Dermis microvascular lymphatic vessel endothelial cell (primary cell): ENCODE data around the gene FAM237A. TPM values are rescaled to one million over a fixed set of nuclear protein-coding genes. Genes with fewer than 3 reads are reported as not detected.

Source experiments
- DNase-seq, 2 donors: peaks; one replicate each; pipeline versions ENCODE4 v3.0.0 to v3.0.0-alpha.2; 2010; ENCODE audit warnings: low read depth in 2 of 2
- total RNA-seq: library from RNA; depleted of rRNA; stranded (reverse); fragments of >200 nt; gene quantifications from 2 replicates; pipeline ENCODE4 v1.2.1, GENCODE V29; 2014

Gene FAM237A
- total RNA-seq, 1 donor from 2014 or later: not detected

GRCh38 chr2:206688990-206689389, 46.7 kb downstream of the FAM237A start:
- DNase-seq: no peak

DNA sequence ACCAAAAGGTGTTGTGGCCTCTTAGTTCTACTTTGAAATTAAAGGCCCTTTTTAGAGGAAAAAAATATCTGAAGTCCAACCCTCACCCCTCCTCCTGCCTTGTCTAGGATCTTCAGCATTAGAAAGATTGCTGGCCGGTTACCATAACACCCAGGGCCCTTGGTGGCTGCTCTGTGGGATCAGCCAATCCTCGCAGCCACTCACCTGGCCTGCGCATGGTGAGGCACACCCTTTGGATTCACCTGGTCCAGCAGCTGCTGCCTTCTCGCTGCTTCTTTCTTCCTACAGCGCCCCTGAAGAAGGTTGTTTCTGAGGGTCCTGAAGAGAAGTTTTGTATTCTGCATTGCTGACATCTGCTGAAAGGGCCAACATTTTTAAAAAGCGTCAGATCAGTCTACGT, 50.7 kb downstream of the FAM237A start:
- DNase-seq: no peak

GRCh38 chr2:206693399-206694137, 51.3 kb downstream of the FAM237A start:
- DNase-seq: peak; percentile 54 to 65

GRCh38 chr2:206696910-206697309, 54.6 kb downstream of the FAM237A start:
- DNase-seq: no peak

DNA sequence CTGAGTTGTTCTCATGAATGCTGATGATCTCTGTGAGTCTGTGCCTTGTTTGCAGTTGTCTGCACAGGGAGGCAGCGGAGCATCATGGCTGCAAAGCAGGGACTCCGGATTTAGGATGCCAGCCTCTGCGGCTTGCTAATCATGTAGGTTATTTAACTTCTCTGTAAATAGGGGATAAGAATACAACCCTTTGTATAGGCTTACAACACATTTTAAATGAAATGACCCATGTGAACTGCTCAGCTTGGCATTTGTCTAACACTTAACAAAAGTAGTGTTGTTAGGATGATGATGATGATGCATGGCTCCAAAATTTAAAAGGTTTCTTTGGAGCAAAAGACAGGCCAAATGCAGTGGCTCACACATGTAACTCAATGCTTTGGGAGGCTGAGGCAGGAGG, 56.5 kb downstream of the FAM237A start:
- DNase-seq: no peak

Other genes with a start within 250 kb of the FAM237A start
- 0.77 and 1.0 TPM in 2 replicates for gene ADAM23, start 199.0 kb upstream of the FAM237A start, total RNA-seq
- gene DYTN, start 75.9 kb downstream of the FAM237A start, total RNA-seq: not detected in 2 replicates
- gene MDH1B, start 122.8 kb downstream of the FAM237A start, total RNA-seq: 0.13 TPM in 2 replicates
- 27.6 and 31.6 TPM in 2 replicates for gene FASTKD2, start 123.1 kb downstream of the FAM237A start, total RNA-seq